ENCODE results near the gene TDRD10. TPM values are rescaled to one million over a fixed set of nuclear protein-coding genes. Genes with fewer than 3 reads are reported as not detected.

The TDRD10 gene
- total and polyA plus RNA-seq, 8 donors, result 0.18 to 4.1 (median 1.4) TPM; not detected in 2

- Histone ChIP-seq H3K9me3 (no peaks in the 10 kb centered on the region), H3K27me3 (no peaks in the 10 kb centered on the region), H3K4me3 (no peak overlapping the region), H3K27ac (peak overlapping the region in 1 of 5 donors; percentile 1), H3K4me1 (peaks cover 0 to 53% (median 15%) of the 10 kb centered on the region in 4 donors), H3K36me3 (peaks cover 9 to 33% (median 29%) of the 10 kb centered on the region in 4 donors)
- intact Hi-C loops (cut with DNase I; ENCODE audit: low total_unique reads), result loop anchor here (10.0 kb wide), 1 partner anchor 63 kb away; the partner anchor contains the start of gene IL6R
- 86 to 94% (median 91%) methylated on average over 11 of the region's 11 CpGs for WGBS, 5 donors
- TF ChIP-seq POLR2A (IDR thresholded peaks at IDR 0.05) (no peak), EP300 (IDR thresholded peaks at IDR 0.05) (no peak), CTCF (IDR thresholded peaks at IDR 0.05) (no peak), POLR2AphosphoS5 (IDR thresholded peaks at IDR 0.05) (no peak)
- DNase-seq, result no peak
Observed at GRCh38 chr1:154467434-154468102, 34.5 kb upstream of the TDRD10 start.

GRCh38 chr1:154468535-154469250, 33.3 kb upstream of the TDRD10 start:
- Histone ChIP-seq H3K9me3 (no peaks in the 10 kb centered on the region), H3K4me3 (no peak overlapping the region), H3K27me3 (no peaks in the 10 kb centered on the region), H3K27ac (peak overlapping the region in 2 of 5 donors; percentile 20 to 24), H3K4me1 (peaks cover 0 to 42% (median 9%) of the 10 kb centered on the region in 4 donors), H3K36me3 (peaks cover 9 to 30% (median 28%) of the 10 kb centered on the region in 4 donors)
- no peak for DNase-seq
- intact Hi-C loops (cut with DNase I; ENCODE audit: low total_unique reads), result loop anchor here (10.0 kb wide), 1 partner anchor 64 kb away; the partner anchor contains the start of gene IL6R
- 70 to 83% (median 80%) methylated on average over 7 to 12 of the region's 12 CpGs for WGBS, 5 donors
- TF ChIP-seq EP300 (IDR thresholded peaks at IDR 0.05), result no peak

DNA sequence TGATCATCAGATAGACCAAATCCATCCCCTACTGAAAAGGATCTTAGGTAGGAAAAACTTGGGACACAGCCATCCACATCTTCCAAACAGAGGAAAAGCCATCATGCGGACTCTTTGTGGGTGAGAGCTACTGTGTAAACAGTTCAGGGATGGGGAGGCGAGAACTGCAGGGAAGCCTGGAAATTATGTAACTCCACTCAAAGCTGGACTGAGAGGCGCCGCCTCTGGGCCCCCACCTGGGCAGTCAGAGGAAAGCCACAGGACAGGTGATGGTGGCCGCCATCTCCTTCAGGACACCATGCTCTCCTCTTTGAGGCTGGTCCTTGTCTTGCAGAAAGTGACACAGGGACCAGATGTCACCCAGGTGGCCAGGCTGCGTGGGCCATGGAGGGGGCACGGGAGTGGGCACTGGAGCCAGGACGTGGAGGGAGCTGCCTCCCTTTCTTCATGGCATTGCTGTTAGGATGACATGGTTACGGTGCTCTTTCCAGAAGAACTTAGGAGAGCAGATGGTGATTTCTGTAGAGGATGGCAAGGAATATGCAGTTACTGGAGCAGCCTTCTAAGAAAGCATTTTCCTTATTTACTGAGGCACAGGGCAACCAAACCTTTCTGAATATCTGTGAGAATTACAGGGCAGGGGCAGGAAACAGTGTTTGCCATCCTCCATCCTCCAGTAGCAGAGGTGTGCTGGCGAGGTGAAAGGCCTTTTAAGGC, 32.0 kb upstream of the TDRD10 start:
- Histone ChIP-seq H3K36me3 (peaks cover 9 to 24% (median 22%) of the 10 kb centered on the region in 4 donors), H3K27ac (no peak overlapping the region), H3K9me3 (no peaks in the 10 kb centered on the region), H3K4me1 (peaks cover 0 to 39% (median 12%) of the 10 kb centered on the region in 4 donors), H3K4me3 (no peak overlapping the region), H3K27me3 (no peaks in the 10 kb centered on the region)
- DNase-seq, result no peak
- intact Hi-C loops (cut with DNase I; ENCODE audit: low total_unique reads), result loop anchor here (10.0 kb wide), 1 partner anchor 65 kb away; the partner anchor contains the start of gene IL6R
- WGBS, 5 donors, result 76 to 85% (median 78%) methylated on average over 10 of the region's 10 CpGs
- TF ChIP-seq EP300 (IDR thresholded peaks at IDR 0.05), result no peak
- no peak for TF ChIP-seq POLR2AphosphoS5 (IDR thresholded peaks at IDR 0.05)
- no peak for TF ChIP-seq CTCF (IDR thresholded peaks at IDR 0.05)
- no peak for TF ChIP-seq POLR2A (IDR thresholded peaks at IDR 0.05)

DNA sequence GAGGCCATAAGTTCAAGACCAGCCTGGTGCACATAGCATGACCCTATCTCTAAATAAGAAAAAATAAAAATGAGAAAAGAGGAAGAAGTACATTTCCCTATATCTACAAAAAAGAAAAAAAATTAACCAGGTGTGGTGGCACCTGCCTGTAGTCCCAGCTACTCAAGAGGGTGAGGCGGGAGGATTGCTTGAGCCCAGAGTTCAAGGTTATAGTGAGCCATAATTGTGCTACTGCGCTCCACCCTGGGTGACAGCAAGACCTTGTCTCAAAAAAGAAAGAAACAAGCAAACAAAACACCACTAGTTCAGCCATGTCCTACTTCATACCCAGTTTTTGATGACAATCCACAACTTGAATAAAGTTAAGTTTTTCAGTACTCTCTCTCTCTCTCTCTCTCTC, 30.7 kb upstream of the TDRD10 start:
- no peak for DNase-seq
- H3K36me3 ChIP-seq, result peaks cover 0 to 14% (median 10%) of the 10 kb centered on the region in 4 donors
- TF ChIP-seq CTCF (IDR thresholded peaks at IDR 0.05) (no peak), POLR2A (IDR thresholded peaks at IDR 0.05) (no peak), EP300 (IDR thresholded peaks at IDR 0.05) (no peak), POLR2AphosphoS5 (IDR thresholded peaks at IDR 0.05) (no peak)
- H3K9me3 ChIP-seq, result no peaks in the 10 kb centered on the region
- no peaks in the 10 kb centered on the region for H3K27me3 ChIP-seq
- H3K27ac ChIP-seq, result no peak overlapping the region
- intact Hi-C loops (cut with DNase I; ENCODE audit: low total_unique reads), result no loop called here
- H3K4me3 ChIP-seq, result no peak overlapping the region
- peaks cover 0 to 29% (median 12%) of the 10 kb centered on the region in 4 donors for H3K4me1 ChIP-seq
- 90 to 93% (median 91%) methylated on average over 2 of the region's 2 CpGs for WGBS, 5 donors
